NCI-H82 (cell line): ENCODE data around the gene ROGDI.

Source experiments
- DNase-seq: peaks from one replicate; lab custom pipeline; 2025; lab: John Stamatoyannopoulos, UW

The ROGDI gene

DNA sequence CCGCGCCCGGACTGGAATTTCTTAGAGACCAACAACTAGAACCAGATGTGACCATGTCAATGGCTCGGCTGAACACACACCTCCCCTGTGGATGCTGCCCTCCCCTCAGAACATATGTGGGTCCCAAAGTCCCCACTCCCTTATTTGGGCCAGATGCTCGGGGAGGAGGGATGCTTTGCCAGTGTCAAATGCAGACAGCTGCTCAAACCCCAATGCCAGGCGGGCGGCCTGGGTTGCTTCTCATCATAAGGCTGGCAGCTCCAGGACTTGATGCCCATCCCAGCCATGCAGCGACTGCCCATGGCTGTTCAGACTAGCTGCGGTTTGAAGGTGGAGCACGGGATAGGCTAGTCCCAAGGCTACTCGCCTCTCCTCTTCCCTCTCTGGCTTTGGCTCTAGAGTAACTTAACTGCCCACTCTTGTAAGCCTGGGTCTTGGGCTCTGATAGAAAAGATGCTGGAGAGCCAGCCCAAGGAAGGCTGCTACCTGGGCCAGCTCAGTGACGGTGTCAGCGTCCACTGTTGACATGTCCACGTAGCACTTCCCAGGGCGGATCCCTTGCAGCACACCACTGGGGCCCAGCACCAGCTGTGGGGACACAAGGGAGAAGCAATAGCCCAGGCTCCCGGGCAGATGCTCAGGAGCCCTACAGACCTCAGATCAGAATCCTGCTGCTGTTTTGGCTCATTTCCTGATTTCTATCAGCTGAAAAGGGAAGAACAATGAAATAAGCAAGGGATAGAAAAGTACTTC, 11.0 kb upstream of the ROGDI start:
- no peak for DNase-seq

DNA sequence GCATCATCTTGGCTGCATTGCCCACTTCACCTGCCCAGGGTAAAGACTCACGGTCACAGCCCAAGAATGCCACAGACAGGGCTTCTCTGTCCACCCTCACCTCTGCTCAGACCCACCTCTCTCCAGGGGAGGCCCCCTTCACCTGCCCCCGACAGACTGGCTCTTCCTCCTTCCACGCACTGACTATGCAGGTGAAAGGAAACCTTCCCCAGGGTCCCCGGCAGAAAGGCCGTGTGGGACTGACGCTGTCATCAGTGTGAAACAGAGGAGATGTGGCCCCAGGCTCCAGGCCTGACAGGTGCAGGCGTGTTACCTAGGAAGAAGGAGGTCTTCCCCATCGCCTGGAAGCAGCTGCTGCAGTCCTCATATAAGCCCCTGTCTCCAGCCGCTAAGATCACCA, 9.3 kb upstream of the ROGDI start:
- no peak for DNase-seq

DNA sequence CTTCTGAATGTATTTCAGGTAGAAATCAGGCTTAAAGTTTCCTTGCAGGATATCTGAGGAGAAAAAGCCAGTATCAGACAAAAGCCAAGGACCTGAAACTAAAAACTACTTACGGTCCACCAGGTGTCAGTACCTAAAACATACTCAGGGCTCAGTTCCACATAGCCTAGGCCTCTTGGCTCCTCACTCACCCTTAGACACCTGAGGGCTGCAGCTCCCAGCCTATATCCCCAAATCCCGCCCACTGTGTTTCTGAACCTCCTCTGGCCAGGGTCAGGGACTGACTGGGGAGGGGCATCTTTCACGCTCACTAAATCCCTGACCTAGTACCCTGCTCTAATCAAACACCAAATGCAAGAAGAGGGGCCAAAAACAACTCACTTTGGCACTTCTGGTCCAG, 8.8 kb upstream of the ROGDI start:
- no peak for DNase-seq

DNA sequence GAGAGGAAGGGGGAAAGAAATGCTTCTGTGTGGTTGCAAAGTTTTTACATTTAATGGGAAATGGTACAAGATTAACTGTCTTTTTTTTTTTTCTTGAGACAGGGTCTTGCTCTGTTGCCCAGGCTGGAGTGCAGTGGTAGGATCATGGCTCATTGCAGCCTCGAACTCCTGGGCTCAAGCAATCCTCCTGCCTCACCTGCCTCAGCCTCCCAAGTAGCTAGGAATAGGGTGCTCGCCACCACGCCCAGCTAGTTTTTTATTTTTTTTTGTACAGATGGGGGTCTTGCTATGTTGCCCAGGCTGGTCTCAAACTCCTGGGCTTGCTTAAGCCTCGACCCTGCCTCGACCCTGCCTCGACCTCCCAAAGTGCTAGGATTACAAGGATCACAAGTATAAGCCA, 3.8 kb upstream of the ROGDI start:
- DNase-seq, result no peak

DNA sequence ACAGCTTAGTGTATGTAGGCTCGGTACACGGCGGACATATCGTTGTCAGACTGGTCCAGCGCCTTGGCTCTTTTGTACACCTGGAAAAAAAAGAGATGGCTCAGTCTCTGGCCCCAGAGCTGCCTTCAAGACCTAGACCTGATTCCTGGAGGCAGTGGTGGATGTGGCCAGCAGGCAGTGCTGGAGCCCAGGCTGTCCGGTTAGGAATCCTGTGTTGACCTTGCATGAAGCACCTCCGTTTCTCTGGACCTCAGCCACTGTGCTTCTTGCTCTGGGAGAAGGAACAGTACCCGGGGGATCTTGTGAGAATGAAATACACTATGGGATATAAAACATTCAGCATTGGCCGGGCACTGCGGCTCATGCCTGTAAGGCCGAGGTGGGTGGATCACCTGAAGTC, 2.8 kb upstream of the ROGDI start:
- no peak for DNase-seq

DNA sequence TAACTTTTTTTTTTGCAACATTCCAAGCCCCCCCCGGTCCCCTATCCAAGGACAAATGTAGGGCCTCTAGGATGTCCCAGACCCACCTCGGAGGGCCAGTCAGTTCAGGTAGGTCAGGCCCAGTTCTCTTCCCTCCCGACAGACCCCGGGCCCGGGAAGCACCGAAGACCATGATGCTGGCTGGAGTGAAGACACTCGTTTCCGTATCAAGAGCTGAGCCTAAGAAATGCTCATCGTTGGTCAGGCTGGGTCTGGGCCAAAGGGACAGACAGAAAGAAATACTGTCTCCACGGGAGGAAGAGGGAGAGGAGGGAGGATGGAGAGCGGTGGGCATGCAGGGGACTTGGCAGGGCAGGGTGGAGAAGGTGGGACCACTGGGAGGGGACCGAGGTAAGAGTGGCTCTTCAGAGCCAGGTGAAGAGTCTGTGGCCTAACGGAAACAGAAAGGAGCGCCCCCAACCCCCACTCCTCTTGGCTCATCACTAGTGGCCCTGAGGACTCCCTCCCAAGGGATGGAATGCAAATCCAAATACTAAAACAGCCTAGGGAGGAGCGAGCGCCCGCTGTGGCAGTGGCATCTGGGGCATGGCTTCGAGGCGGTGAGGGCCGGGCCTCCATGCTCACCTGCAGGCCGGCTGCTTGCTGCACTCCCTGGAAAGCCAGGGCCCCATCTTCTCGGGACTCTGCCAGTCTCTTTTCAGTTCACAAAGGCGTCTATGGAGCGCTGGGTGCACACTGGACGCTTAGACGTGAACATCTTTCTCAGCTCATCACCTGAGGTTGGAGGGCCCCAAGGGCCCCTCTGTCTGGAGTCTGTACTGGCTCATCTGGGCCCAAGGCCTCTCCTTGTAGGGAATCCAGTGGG, 1.7 kb upstream of the ROGDI start:
- DNase-seq, result peak; percentile 21

DNA sequence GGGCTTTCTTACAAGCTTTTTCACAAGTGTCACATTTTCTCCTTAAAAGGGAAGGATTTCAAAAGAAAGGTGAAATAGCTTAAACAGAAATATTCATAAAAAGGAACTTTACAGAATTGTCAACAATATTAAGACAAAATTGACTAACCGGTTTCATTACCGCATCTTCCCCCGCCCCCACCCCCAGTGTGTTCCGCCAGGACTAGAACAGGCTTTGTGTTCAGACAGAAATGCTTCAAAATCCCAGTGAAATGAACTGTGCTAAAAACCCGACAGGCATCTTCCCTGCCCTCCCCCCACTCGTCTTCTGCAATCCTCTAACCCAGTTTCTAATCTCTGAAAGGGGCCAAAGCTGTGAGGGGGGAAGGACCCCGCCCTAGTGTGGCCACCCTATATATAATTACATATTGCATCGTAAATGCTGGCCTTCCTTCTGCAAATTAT, 990 bp upstream of the ROGDI start:
- peak; percentile 49 for DNase-seq

DNA sequence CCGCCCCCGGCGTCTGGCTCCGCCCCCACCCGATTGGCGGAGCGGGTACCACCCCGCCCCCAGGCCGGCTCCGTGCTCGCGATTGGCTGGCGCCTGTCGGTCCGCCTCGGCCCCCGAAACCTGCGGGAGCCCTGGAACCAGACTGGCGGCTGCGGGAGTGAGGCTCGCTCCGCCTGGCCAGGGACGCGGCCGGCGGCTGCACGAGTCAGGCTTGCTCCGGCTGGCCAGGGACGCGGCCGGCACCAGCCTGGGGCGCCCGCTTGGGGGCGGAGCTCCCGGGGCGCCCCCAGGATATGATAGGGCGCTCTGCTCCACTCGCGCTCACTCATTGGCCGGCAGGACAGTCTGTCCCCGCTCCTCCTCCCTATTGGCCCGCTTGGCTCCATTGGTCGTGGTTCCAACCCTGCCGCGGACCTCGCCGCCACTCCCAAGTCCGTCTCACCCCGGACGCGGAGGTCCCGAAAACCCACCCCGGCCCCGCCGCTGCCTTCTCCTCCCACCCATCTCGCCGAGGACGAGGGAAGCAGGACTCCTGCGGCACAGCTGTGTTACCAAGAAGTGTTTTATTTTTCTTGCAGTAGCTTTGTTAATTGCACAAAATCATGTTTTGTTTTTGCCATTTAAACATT, 340 bp upstream of the ROGDI start:
- DNase-seq, result peak; percentile 96

DNA sequence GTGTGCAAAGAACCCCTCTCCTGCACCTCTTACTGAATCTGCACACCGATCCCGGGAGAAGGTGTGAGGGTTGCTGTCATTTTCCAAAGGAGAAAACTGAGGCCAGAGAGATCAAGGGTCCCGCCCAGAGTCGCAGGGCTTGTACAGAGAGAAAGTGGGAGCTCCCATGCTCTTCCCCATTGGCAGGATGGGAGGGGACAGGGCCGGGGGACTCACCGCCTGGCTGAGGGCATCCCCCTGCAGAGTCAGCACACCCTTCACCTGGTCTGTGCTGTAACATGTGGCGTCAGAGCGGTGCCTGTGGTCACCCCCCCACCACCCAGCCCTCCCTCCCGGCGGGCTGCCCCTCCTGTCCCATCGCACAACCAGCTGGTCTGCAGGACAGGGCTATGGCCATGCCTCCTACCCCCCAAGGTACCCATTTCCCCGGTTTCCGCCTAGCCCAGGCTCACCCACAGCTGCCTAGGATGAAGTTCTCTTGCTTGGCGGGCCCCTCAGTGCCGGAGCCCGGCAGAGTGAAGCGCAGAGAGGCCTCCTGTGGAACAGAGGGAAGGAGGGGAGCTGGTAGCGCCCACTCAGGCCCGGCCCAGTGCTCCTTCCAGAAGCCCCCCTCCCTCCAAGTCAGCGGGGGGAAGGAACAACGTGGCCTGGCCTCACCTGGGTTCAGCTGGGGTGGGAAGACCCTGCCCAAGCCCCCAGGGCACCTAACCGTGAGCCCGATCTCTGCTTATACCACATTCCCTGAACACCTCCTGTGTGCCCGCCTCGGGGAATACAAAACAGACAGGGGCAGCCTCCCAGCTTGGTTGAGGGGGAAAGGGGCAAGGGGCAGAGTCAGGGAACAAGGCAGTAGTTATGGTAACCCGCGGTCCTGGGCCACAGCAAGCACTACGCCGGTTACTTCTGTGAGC, 1.1 kb downstream of the ROGDI start:
- DNase-seq, result peak; percentile 58

DNA sequence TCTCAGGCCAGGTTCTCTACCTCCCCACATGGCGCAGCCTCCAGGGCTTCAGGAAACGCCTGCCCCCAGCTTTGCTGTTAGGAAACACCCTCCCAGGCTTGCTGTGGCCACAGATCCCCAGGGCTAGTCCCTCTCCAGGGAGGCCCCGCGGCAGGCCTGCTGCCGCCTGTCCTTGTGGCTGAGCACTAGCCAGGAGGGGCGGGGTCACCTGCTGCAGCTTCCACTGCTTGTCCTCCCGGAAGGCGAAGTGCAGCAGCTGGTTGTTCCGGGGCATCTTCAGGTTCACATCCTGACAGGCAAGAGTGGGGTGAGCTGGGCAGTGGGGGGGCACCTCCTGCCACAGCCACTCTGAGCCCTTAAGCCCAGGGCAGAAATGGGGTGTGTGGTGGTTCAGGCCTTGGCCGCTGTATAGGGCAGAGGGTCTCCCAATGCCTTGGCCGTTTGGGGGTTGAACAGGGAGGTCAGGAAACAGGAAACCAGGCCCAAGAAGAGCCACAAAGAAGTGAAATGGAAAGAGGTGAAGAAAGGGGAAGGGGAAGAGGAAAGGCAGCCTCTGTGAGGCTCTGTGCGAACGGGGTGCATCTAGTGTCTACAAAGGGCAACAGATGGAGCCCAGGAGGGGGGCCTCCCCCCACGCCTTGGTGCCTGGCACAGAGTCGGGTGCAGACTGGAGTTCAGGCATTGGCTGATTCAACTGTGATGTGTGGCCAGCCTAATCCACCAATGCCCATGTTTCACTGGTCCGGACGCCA, 2.0 kb downstream of the ROGDI start:
- DNase-seq, result peak; percentile 84

DNA sequence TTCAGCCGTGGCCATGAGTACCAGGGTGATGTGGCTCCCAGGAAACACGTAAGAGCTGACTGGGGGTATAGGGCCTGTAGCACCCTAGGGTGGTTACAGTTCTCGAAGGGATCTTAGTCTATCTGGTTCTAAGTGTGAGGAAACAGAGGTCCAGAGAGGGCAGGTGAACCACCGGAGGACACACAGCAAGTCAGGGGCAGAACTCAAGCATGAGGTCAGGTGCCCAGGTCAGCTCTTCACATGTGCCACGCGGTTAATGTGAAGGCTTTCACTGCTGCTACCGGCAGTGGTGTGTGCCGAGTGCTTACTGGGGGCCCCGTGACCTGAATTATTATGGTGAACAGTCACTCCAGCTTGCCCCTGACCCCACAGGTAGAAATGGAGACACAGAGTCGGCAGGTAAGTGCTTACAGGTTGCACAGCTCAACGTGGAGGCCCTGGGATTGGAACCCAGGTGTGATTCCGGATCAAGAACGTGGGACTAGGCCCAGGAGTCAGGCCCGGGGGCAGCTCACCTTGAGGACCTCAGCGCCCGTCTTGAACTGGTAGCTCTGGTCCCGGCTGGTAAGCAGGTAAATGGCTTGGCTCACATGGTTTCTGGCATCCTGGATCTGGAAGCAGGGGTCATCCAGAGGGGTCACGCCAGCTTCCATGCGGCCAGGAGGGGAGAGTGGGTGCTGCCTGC, 3.1 kb downstream of the ROGDI start:
- DNase-seq, result no peak

DNA sequence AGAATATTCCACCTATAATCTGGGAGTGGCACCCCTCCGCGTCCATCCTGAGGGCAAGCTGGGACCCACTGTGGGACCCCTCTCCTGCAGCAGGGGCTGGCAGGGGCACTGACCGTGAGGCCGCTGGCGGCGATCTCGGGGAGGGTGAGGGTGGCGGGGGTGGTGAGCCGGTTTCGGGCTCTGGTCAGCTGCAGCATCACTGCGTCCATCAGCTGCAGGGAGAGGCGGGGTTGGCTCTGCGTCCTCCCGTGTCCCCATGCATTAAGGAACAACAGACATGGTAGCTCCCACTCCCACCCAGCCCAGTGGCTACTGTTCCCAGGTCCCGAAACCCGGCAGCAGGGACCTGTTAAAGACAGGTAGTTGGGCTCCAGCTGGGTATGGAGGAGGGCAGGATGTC, 4.0 kb downstream of the ROGDI start:
- DNase-seq, result no peak

DNA sequence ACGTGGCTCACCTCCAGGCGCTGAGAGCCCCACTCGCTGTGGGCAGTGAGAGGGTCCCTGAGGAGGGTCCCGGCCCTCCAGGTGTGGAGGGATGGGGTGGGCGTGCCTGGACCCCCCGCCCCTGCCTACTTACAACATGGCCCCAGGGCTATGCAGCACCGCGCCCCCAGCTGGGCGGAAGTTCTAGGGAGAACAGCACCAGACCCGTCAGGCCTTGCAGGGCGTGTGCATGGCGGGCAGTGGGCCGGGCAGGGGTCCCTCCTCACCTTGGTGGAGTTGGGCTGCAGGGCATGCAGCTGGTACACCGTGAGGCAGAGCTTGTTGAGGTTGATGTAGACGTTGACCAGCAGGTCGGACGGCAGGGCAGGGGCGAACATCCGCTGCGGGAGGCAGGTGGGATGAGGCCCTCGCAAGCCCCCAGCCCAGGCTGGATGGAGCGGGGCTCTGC, 4.6 kb downstream of the ROGDI start:
- DNase-seq, result no peak

DNA sequence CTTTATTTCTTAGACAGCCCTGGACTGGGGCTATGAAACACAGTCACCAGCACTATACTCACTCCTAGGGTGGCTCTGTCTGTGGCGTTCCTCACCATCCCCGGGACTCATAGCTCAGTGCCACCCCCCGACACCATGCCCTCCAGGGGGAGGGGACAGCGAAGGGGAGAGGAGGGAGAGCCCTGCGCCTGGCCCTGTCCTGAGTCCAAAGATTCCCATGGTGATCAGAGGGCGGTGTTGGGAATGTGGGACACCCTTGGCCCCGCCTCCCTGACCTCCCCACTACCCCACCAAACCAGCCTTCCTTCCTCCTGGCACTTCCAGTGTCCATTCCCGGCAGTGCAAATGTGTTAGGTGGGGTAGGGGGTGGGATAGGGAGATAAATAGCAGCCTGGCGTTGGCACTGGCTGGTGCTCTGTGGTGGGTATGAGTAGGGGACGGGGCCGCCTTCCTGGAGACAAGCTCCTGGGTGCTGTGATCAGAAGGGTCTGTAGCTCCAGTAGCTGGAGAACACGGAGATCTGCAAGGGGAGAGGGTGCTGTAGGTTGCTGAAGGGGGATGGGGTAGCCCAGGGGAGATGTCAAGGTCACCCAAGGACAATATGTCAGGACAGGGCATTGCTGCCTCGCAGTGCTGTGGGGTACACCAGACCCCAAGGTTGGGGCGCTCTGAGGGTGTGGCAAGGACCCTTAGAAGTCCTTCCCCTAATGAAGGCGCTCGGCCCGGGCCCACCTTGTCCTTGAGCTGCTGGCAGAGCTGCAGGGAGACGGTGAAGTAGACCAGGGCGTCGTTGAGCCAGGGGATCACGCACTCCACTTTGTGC, 5.2 kb downstream of the ROGDI start:
- no peak for DNase-seq

DNA sequence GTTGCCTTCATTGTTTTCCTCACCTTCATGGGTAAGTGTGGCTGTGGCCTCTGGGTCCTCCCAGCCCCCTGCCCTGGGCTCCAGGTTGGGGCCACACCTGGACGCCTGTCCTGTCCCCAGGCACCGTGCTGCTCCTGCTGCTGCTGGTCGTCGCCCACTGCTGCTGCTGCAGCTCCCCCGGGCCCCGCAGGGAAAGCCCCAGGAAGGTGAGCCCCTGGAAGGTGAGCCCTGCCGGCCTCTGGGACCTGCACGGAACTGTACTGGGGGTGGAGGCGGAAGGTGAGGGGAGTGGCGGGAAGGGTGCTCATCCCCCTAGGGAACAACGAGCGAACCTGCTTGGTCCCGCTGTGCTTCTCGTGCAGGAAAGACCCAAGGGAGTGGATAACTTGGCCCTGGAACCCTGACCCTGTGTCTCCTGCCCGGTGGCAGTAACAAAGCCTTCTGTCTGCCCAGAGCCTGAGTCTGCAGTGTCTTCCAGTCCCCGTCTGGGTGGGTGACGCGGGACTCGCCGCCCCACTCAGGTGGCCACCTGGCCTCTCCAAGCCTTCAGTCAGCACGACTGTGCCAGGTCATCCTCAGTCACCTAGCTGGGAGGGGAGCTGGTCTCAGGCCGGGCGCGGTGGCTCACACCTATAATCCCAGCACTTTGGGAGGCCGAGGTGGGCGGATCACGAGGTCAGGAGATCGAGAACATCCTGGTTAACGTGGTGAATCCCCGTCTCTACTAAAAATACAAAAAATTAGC, 6.4 kb downstream of the ROGDI start:
- no peak for DNase-seq

DNA sequence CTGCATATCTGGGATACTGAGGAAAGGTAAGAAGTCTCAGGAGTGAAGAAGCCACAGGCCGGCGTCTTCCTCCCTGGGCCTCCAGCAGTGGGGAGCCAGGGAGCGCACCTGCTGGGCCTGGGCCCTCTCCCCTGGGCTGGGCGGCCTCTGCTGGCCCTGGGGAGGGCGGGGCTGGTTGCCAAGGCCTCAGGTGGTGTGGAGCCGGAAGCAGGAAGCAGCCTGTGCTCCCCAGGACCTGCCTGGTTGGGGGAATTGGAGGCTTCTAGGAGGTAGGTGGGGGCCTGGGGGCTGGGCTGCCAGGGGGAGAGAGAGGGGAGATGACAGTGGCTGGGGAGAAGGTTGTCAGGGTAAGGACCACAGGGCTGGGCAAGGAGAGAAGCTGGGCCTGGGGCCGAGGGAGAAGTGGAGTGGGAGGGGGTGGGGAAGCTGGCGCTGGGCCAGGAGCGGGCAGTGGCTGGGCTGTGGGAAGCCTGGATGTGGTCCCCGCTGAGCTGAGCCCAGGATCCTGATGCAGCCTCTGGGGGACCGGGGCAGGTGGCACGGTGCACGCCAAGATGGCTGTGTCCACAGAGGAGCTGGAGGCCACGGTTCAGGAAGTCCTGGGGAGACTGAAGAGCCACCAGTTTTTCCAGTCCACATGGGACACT, 7.1 kb downstream of the ROGDI start, which contains the start of gene SMIM22:
Gene SMIM22 (plus strand): TSS at position 189 of the 647 bp plus-strand sequence. CDS start 366 bp downstream, at position 555.
- no peak for DNase-seq

DNA sequence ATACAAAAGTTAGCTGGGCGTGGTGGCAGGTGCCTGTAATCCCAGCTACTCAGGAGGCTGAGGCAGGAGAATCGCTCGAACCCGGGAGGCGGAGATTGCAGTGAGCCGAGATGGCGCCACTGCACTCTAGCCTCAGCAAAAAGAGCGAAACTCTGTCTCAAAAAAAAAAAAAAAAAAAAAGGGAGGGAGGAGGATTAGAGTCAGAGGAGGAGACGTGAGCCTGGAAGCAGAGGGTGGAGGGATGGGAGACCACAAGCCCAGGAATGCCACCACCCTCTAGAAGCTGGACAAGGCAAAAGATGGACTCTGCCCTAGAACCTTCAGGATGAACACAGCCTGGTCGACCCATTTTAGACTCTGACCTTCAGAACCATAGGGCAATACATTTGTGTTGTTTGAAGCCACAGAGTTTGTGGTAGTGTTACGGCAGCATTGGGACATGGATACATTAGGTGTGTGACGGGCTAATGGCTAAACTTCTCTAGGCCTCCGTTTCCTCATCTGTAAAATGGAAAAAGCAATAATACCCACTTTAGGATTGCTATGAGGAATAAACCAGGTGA, 9.4 kb downstream of the ROGDI start:
- peak; percentile 60 for DNase-seq

DNA sequence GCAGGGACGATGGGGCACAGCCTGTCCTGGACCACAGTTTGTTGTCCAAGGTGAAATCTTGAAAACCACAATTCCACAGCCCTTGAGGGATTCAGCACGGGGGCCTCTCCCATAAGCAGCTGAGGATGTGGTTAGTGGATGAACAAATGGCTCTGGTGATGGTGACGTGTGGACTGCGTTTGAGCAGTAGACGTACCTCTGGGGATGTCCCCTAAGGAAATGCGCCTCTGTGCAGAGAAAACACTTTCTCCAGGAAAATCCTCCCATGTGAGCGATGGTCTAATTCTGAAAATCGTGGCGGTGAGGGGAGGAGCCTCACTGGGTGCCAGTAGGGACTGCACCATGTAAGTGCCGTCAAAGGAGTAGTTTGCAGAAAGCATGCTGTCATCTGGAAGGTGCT, 11.6 kb downstream of the ROGDI start:
- no peak for DNase-seq
